K562 (cell line): Measurements from ENCODE around the gene SERGEF. TPM values are rescaled to one million over a fixed set of nuclear protein-coding genes. Genes with fewer than 3 reads are reported as not detected.

Experiments used
- ATAC-seq: fragments of 200-7000 bp; cut with Tn5 transposase; 3 replicates; pipeline ENCODE4 v1.9.1; 2020; ENCODE audit warnings: moderate library complexity
- BruUV-seq: library from RNA; stranded (reverse); fragments of 400-500 nt; replicated peaks from 2 replicates; lab custom pipeline; 2021; lab: Mats Ljungman, UMichigan
- CTCF ChIA-PET: fragments of 300-600 bp; formaldehyde crosslinking; extraction: SDS; loops from one replicate; lab custom pipeline; 2021; ENCODE audit warnings: low intra/inter-chr PET ratio; lab: Yijun Ruan, JAX
- POLR2A ChIA-PET: fragments of 300-600, 350-650 bp; sonication (Branson Sonifier 250); formaldehyde crosslinking; extraction: SDS; loops from one replicate; lab custom pipeline; 2021; ENCODE audit warnings: antibody characterized with exemption, inconsistent platforms; lab: Yijun Ruan, JAX
- DNase-seq, 4 experiments: peaks; one replicate each; pipeline versions ENCODE4 v3.0.0 to v3.0.0-alpha.2; 2011 to 2018; ENCODE audit warnings: low spot score in 3 of 4, mixed read lengths in 3 of 4; ENCODE audit errors: extremely low read depth in 1 of 4
- FAIRE-seq: peaks from 2 replicates; lab custom pipeline; 2011; peaks lifted over from hg19 to GRCh38; lab: Jason Lieb, UNC
- H2AFZ ChIP-seq: 2 replicates; pipeline ENCODE4 v1.6.0; 2011; ENCODE audit warnings: low read depth, low read length, control low read depth, inconsistent platforms
- H3K27ac ChIP-seq: fragments of 200-600 bp; 3 replicates; pipeline ENCODE4 v1.8.0; 2011; ENCODE audit warnings: low read depth, mild to moderate bottlenecking, control low read depth, inconsistent platforms, low read length, moderate library complexity, mixed read lengths; ENCODE audit errors: extremely low read depth
- H3K27me3 ChIP-seq, 2 experiments: fragments of 300-600 bp in 1 of 2; 2 replicates in 1 of 2; 3 replicates in 1 of 2; pipeline versions ENCODE4 v1.6.0 to v1.8.0; 2011; ENCODE audit warnings: inconsistent platforms in 2 of 2, low read length in 2 of 2, mild to moderate bottlenecking in 1 of 2, mixed read lengths in 1 of 2, moderate library complexity in 1 of 2; ENCODE audit not compliant: control insufficient read depth in 2 of 2, insufficient read depth in 2 of 2
- H3K36me3 ChIP-seq: fragments of 300-600 bp; 3 replicates; pipeline ENCODE4 v1.8.0; 2011; ENCODE audit warnings: mild to moderate bottlenecking, low read length, inconsistent platforms; ENCODE audit not compliant: control insufficient read depth, insufficient read depth
- H3K4me1 ChIP-seq, 2 experiments: fragments of 200-600 bp in 1 of 2; replicated peaks in 1 of 2; 2 replicates in 1 of 2; 3 replicates in 1 of 2; pipeline versions ENCODE4 v1.5.1 to v1.8.0; 2011; ENCODE audit warnings: inconsistent platforms in 2 of 2, low read length in 2 of 2, mild to moderate bottlenecking in 1 of 2, mixed read lengths in 1 of 2, moderate library complexity in 1 of 2; ENCODE audit not compliant: control insufficient read depth in 2 of 2, insufficient read depth in 2 of 2
- H3K4me2 ChIP-seq: 2 replicates; pipeline ENCODE4 v1.6.1; 2011; ENCODE audit warnings: low read length, control low read depth, inconsistent platforms, mixed read lengths; ENCODE audit not compliant: insufficient read depth
- H3K4me3 ChIP-seq: fragments of 200-600 bp; sonication (generic), shearing (Covaris generic); 2 replicates; pipeline ENCODE4 v1.5.1; 2016; ENCODE audit warnings: control low read depth, inconsistent platforms
- H3K79me2 ChIP-seq: fragments of 200-600 bp; 3 replicates; pipeline ENCODE4 v1.8.0; 2011; ENCODE audit warnings: low read length, inconsistent platforms; ENCODE audit not compliant: control insufficient read depth, insufficient read depth
- H3K9ac ChIP-seq, 2 experiments: 2 replicates each; pipeline versions ENCODE4 v1.6.0 to v1.6.1; 2011; ENCODE audit warnings: low read depth in 2 of 2, low read length in 2 of 2, control low read depth in 1 of 2, inconsistent platforms in 1 of 2, mild to moderate bottlenecking in 1 of 2, mixed read lengths in 1 of 2; ENCODE audit not compliant: insufficient read depth in 1 of 2
- H3K9me1 ChIP-seq: one replicate; pipeline ENCODE4 v1.6.0; 2011; ENCODE audit warnings: inconsistent platforms, mild to moderate bottlenecking, low read length, moderate library complexity; ENCODE audit not compliant: control insufficient read depth, insufficient read depth
- H3K9me3 ChIP-seq: replicated peaks from 2 replicates; pipeline ENCODE4 v1.5.1; 2011; ENCODE audit warnings: low read depth, low read length, inconsistent platforms; ENCODE audit not compliant: control insufficient read depth, insufficient read depth
- H4K20me1 ChIP-seq: replicated peaks from 2 replicates; pipeline ENCODE4 v1.6.1; 2011; ENCODE audit warnings: low read length, inconsistent platforms, mixed read lengths; ENCODE audit not compliant: control insufficient read depth, insufficient read depth
- CBX1 ChIP-seq: sonication (generic); IDR thresholded peaks from 2 replicates; pipeline ENCODE4 v1.6.1; 2016; ENCODE audit warnings: antibody characterized with exemption, low read depth, mild to moderate bottlenecking
- ELF2 ChIP-seq: fragments of 250-450 bp; sonication (Bioruptor Pico); IDR thresholded peaks from 2 replicates; pipeline ENCODE4 v1.5.0; 2021; ENCODE audit warnings: mild to moderate bottlenecking
- MEF2A ChIP-seq: IDR thresholded peaks from 2 replicates; pipeline ENCODE4 v1.6.1; 2011; ENCODE audit warnings: low read depth, mild to moderate bottlenecking, low read length, moderate library complexity; ENCODE audit not compliant: control insufficient read depth
- PPARD ChIP-seq: fragments of 250-450 bp; sonication (Bioruptor Pico); IDR thresholded peaks from 2 replicates; pipeline ENCODE4 v1.8.0; 2022; ENCODE audit warnings: inconsistent platforms, mild to moderate bottlenecking, moderate library complexity
- RB1 ChIP-seq: fragments of 450-650 bp; IDR thresholded peaks from 2 replicates; pipeline ENCODE4 v1.6.1; 2017; ENCODE audit warnings: low read depth, mild to moderate bottlenecking
- SRF ChIP-seq, 2 experiments: fragments of 250-450, 450-650 bp in 1 of 2; sonication (Bioruptor Pico) in 1 of 2; sonication (generic) in 1 of 2; formaldehyde crosslinking; IDR thresholded peaks; 2 replicates each; pipeline versions ENCODE4 v1.5.0 to v1.5.1; 2020 to 2022; ENCODE audit warnings: mild to moderate bottlenecking in 1 of 2, missing genetic modification reagents in 1 of 2
- ZFP1 ChIP-seq: fragments of 450-650 bp; formaldehyde crosslinking; IDR thresholded peaks from 2 replicates; pipeline ENCODE4 v1.4.0; 2020; ENCODE audit warnings: mild to moderate bottlenecking, mixed read lengths
- in situ Hi-C: fragments of 300-500 bp; cut with MboI; formaldehyde crosslinking; loops from 4 replicates; pipeline ENCODE4 v1.15.0; 2018; ENCODE audit warnings: inconsistent platforms, mixed read lengths
- intact Hi-C: fragments of 100-400 bp; cut with micrococcal nuclease; formaldehyde crosslinking; loops from 2 replicates; pipeline ENCODE4 v1.14.2; 2022
- polyA plus RNA-seq, 8 experiments: library from polyadenylated mRNA; depleted of rRNA in 4 of 8; stranded (reverse) in 5 of 8; unstranded in 3 of 8; fragments of >200 nt; fragmentation: Nextera tagmentation in 2 of 8; fragmentation: Illumina TruSeq in 1 of 8; extraction: Ambion mirVana in 2 of 8; extraction: Trizol in 1 of 8; gene quantifications; 2 replicates each; pipeline versions ENCODE4 v1.2.1 to v1.2.3, GENCODE V29; 2011 to 2014; ENCODE audit warnings: inconsistent platforms in 1 of 8, missing spikeins in 1 of 8
- total RNA-seq, 7 experiments: library from RNA; depleted of rRNA in 6 of 7; stranded (reverse); fragments of >200 nt in 6 of 7; fragmentation: Illumina TruSeq in 2 of 7; extraction: Trizol in 2 of 7; gene quantifications; 2 replicates each; pipeline versions ENCODE4 v1.2.1 to v1.2.3, GENCODE V29; 2011 to 2021; ENCODE audit warnings: low replicate concordance in 1 of 7
- TF ChIP-seq, protein P1 (sequence below): IDR thresholded peaks from 2 replicates; pipeline ENCODE4 v1.6.1; 2014; ENCODE audit warnings: antibody characterized with exemption
- TF ChIP-seq, protein P2 (sequence below): fragments of 450-650 bp; formaldehyde crosslinking; IDR thresholded peaks from 2 replicates; pipeline ENCODE4 v1.4.0; 2020; ENCODE audit warnings: mild to moderate bottlenecking, moderate library complexity
- TF ChIP-seq, protein P3 (sequence below): sonication (generic); formaldehyde crosslinking; IDR thresholded peaks from 2 replicates; pipeline ENCODE4 v1.8.1; 2023; ENCODE audit warnings: missing genetic modification reagents, mild to moderate bottlenecking, borderline replicate concordance
- TF ChIP-seq, protein P4 (sequence below), 2 experiments: fragments of 200-800 bp in 1 of 2; sonication (Bioruptor generic) in 1 of 2; sonication (generic) in 1 of 2; formaldehyde crosslinking in 1 of 2; IDR thresholded peaks in 1 of 2; conservative IDR thresholded peaks in 1 of 2; 2 replicates each; pipeline versions ENCODE4 v1.5.0 to v1.6.1; 2016 to 2020; ENCODE audit warnings: missing compliant biosample characterization in 1 of 2, missing genetic modification characterization in 1 of 2, missing genetic modification reagents in 1 of 2

The SERGEF gene
- total and polyA plus RNA-seq, 9 of the 15 experiments (the other 6 are each of a cell fraction or from before 2014, with no cell fraction given) = 10.2 to 28.0 (median 19.9) TPM

DNA sequence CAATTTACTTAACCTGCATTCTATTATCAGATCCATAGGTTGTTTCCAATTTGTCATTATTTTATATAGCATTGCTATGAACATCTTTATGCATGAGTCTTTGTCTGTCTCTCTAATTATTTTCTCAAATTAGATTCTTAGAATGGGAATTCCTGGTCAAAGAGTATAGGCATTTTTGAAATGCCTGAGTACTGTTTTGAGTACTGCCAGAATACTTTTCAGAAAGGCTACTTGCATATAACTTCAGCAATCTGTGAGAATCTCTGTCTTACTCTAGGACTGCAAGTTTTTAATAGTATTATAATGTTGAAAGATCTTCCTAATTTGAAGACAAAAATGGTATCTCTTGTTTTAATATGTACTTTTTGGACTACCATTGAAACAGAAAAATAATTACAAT lies 221.7 kb downstream of the SERGEF start:
- Histone ChIP-seq H3K9me3 (no peaks in the 10 kb centered on the region), H3K4me3 (no peak overlapping the region), H3K9me1 (no peaks in the 10 kb centered on the region), H3K4me2 (no peak overlapping the region), H3K27me3 (no peaks in the 10 kb centered on the region), H3K9ac (no peak overlapping the region), H4K20me1 (no peaks in the 10 kb centered on the region; the same call in 1 of the 2 replicates), H3K36me3 (no peaks in the 10 kb centered on the region), H3K27ac (no peak overlapping the region), H2AFZ (no peak overlapping the region), H3K4me1 (peaks cover 0 to 6% of the 10 kb centered on the region in 2 experiments; a peak in 1 of 5 replicates), H3K79me2 (no peaks in the 10 kb centered on the region)
- no peak for TF ChIP-seq PPARD
- TF ChIP-seq, protein P1, sequence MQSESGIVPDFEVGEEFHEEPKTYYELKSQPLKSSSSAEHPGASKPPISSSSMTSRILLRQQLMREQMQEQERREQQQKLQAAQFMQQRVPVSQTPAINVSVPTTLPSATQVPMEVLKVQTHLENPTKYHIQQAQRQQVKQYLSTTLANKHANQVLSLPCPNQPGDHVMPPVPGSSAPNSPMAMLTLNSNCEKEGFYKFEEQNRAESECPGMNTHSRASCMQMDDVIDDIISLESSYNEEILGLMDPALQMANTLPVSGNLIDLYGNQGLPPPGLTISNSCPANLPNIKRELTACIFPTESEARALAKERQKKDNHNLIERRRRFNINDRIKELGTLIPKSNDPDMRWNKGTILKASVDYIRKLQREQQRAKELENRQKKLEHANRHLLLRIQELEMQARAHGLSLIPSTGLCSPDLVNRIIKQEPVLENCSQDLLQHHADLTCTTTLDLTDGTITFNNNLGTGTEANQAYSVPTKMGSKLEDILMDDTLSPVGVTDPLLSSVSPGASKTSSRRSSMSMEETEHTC = no peak
- TF ChIP-seq, protein P2, sequence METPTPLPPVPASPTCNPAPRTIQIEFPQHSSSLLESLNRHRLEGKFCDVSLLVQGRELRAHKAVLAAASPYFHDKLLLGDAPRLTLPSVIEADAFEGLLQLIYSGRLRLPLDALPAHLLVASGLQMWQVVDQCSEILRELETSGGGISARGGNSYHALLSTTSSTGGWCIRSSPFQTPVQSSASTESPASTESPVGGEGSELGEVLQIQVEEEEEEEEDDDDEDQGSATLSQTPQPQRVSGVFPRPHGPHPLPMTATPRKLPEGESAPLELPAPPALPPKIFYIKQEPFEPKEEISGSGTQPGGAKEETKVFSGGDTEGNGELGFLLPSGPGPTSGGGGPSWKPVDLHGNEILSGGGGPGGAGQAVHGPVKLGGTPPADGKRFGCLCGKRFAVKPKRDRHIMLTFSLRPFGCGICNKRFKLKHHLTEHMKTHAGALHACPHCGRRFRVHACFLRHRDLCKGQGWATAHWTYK (CRISPR knock-in tag) = no peak
- no peak for TF ChIP-seq RB1
- TF ChIP-seq SRF (CRISPR knock-in tag; IDR thresholded peaks at IDR 0.05) = no peak
- no peak for TF ChIP-seq ELF2 (CRISPR knock-in tag)
- TF ChIP-seq MEF2A = no peak
- no peak for TF ChIP-seq ZFP1 (CRISPR knock-in tag)
- TF ChIP-seq CBX1 = no peak
- TF ChIP-seq, protein P3, sequence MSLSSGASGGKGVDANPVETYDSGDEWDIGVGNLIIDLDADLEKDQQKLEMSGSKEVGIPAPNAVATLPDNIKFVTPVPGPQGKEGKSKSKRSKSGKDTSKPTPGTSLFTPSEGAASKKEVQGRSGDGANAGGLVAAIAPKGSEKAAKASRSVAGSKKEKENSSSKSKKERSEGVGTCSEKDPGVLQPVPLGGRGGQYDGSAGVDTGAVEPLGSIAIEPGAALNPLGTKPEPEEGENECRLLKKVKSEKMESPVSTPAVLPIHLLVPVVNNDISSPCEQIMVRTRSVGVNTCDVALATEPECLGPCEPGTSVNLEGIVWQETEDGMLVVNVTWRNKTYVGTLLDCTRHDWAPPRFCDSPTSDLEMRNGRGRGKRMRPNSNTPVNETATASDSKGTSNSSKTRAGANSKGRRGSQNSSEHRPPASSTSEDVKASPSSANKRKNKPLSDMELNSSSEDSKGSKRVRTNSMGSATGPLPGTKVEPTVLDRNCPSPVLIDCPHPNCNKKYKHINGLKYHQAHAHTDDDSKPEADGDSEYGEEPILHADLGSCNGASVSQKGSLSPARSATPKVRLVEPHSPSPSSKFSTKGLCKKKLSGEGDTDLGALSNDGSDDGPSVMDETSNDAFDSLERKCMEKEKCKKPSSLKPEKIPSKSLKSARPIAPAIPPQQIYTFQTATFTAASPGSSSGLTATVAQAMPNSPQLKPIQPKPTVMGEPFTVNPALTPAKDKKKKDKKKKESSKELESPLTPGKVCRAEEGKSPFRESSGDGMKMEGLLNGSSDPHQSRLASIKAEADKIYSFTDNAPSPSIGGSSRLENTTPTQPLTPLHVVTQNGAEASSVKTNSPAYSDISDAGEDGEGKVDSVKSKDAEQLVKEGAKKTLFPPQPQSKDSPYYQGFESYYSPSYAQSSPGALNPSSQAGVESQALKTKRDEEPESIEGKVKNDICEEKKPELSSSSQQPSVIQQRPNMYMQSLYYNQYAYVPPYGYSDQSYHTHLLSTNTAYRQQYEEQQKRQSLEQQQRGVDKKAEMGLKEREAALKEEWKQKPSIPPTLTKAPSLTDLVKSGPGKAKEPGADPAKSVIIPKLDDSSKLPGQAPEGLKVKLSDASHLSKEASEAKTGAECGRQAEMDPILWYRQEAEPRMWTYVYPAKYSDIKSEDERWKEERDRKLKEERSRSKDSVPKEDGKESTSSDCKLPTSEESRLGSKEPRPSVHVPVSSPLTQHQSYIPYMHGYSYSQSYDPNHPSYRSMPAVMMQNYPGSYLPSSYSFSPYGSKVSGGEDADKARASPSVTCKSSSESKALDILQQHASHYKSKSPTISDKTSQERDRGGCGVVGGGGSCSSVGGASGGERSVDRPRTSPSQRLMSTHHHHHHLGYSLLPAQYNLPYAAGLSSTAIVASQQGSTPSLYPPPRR (CRISPR knock-in tag) = no peak
- TF ChIP-seq, protein P4, sequence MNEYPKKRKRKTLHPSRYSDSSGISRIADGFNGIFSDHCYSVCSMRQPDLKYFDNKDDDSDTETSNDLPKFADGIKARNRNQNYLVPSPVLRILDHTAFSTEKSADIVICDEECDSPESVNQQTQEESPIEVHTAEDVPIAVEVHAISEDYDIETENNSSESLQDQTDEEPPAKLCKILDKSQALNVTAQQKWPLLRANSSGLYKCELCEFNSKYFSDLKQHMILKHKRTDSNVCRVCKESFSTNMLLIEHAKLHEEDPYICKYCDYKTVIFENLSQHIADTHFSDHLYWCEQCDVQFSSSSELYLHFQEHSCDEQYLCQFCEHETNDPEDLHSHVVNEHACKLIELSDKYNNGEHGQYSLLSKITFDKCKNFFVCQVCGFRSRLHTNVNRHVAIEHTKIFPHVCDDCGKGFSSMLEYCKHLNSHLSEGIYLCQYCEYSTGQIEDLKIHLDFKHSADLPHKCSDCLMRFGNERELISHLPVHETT (CRISPR knock-in tag; conservative IDR thresholded peaks at IDR 0.05 in 1 of 2, IDR thresholded peaks at IDR 0.05 in 1 of 2) = no peak
- in situ Hi-C loops = no loop called here
- DNase-seq (no peak), ATAC-seq (no peak), FAIRE-seq (no peak)
- BruUV-seq = no TSS peak
- POLR2A ChIA-PET = no interaction called here
- intact Hi-C loops = no loop called here
- CTCF ChIA-PET = no interaction called here
